Activated naive CD8-positive, alpha-beta T cell (primary cell): Measurements from ENCODE around the gene CTIF.

Experiments
- H3K27ac Mint-ChIP-seq: one replicate; pipeline ENCODE4 v1.8.0; 2021; ENCODE audit warnings: mixed read lengths
- H3K27me3 Mint-ChIP-seq: one replicate; pipeline ENCODE4 v1.8.0; 2021; ENCODE audit warnings: mixed read lengths
- H3K36me3 Mint-ChIP-seq: one replicate; pipeline ENCODE4 v1.8.0; 2021; ENCODE audit warnings: mixed read lengths
- H3K4me1 Mint-ChIP-seq: one replicate; pipeline ENCODE4 v1.8.0; 2021; ENCODE audit warnings: low read depth, mixed read lengths
- H3K4me3 Mint-ChIP-seq: one replicate; pipeline ENCODE4 v1.8.0; 2021; ENCODE audit warnings: mild to moderate bottlenecking, mixed read lengths
- H3K9me3 Mint-ChIP-seq: one replicate; pipeline ENCODE4 v1.8.0; 2021; ENCODE audit warnings: low read depth, mixed read lengths

CTIF gene

GRCh38 chr18:48724939-48725338 is 186.1 kb downstream of the CTIF start:
- peaks cover 2% of the 10 kb centered on the region for H3K36me3 Mint-ChIP-seq
- H3K27me3 Mint-ChIP-seq, result no peaks in the 10 kb centered on the region
- H3K4me1 Mint-ChIP-seq, result no peaks in the 10 kb centered on the region
- no peak overlapping the region for H3K27ac Mint-ChIP-seq
- no peak overlapping the region for H3K4me3 Mint-ChIP-seq
- no peaks in the 10 kb centered on the region for H3K9me3 Mint-ChIP-seq

- Mint-ChIP-seq H3K27me3 (no peaks in the 10 kb centered on the region), H3K9me3 (no peaks in the 10 kb centered on the region), H3K4me3 (no peak overlapping the region), H3K36me3 (peaks cover 2% of the 10 kb centered on the region), H3K4me1 (no peaks in the 10 kb centered on the region), H3K27ac (no peak overlapping the region)
Measured at GRCh38 chr18:48725562-48725961, 186.7 kb downstream of the CTIF start.

- no peaks in the 10 kb centered on the region for H3K27me3 Mint-ChIP-seq
- H3K4me3 Mint-ChIP-seq, result no peak overlapping the region
- H3K9me3 Mint-ChIP-seq, result no peaks in the 10 kb centered on the region
- no peaks in the 10 kb centered on the region for H3K4me1 Mint-ChIP-seq
- H3K36me3 Mint-ChIP-seq, result peaks cover 2% of the 10 kb centered on the region
- no peak overlapping the region for H3K27ac Mint-ChIP-seq
Measured at GRCh38 chr18:48727681-48728080, 188.8 kb downstream of the CTIF start.

- Mint-ChIP-seq H3K36me3 (peaks cover 2% of the 10 kb centered on the region), H3K9me3 (no peaks in the 10 kb centered on the region), H3K27me3 (no peaks in the 10 kb centered on the region), H3K4me3 (no peak overlapping the region), H3K27ac (no peak overlapping the region), H3K4me1 (no peaks in the 10 kb centered on the region)
Measured at GRCh38 chr18:48728204-48728833, 189.5 kb downstream of the CTIF start.

- H3K27me3 Mint-ChIP-seq, result no peaks in the 10 kb centered on the region
- H3K9me3 Mint-ChIP-seq, result no peaks in the 10 kb centered on the region
- peaks cover 2% of the 10 kb centered on the region for H3K36me3 Mint-ChIP-seq
- no peak overlapping the region for H3K4me3 Mint-ChIP-seq
- no peak overlapping the region for H3K27ac Mint-ChIP-seq
- H3K4me1 Mint-ChIP-seq, result no peaks in the 10 kb centered on the region
Measured at GRCh38 chr18:48729404-48729803, 190.6 kb downstream of the CTIF start.

GRCh38 chr18:48730010-48730409 is 191.2 kb downstream of the CTIF start:
- Mint-ChIP-seq H3K9me3 (no peaks in the 10 kb centered on the region), H3K36me3 (peaks cover 2% of the 10 kb centered on the region), H3K4me3 (no peak overlapping the region)

GRCh38 chr18:48732767-48733424 is 194.1 kb downstream of the CTIF start:
- no peaks in the 10 kb centered on the region for H3K27me3 Mint-ChIP-seq
- H3K4me3 Mint-ChIP-seq, result no peak overlapping the region
- no peaks in the 10 kb centered on the region for H3K36me3 Mint-ChIP-seq
- no peaks in the 10 kb centered on the region for H3K9me3 Mint-ChIP-seq
- no peak overlapping the region for H3K27ac Mint-ChIP-seq
- H3K4me1 Mint-ChIP-seq, result no peaks in the 10 kb centered on the region

More at GRCh38 chr18:48730010-48730409, 191.2 kb downstream of the CTIF start:
- Mint-ChIP-seq H3K27ac (no peak overlapping the region), H3K4me1 (no peaks in the 10 kb centered on the region), H3K27me3 (no peaks in the 10 kb centered on the region)

GRCh38 chr18:48733643-48734253 is 194.9 kb downstream of the CTIF start:
- H3K9me3 Mint-ChIP-seq, result no peaks in the 10 kb centered on the region
- H3K36me3 Mint-ChIP-seq, result no peaks in the 10 kb centered on the region
- no peaks in the 10 kb centered on the region for H3K4me1 Mint-ChIP-seq
- no peaks in the 10 kb centered on the region for H3K27me3 Mint-ChIP-seq
- no peak overlapping the region for H3K27ac Mint-ChIP-seq
- H3K4me3 Mint-ChIP-seq, result no peak overlapping the region

GRCh38 chr18:48734460-48734859 is 195.6 kb downstream of the CTIF start:
- no peak overlapping the region for H3K27ac Mint-ChIP-seq
- no peak overlapping the region for H3K4me3 Mint-ChIP-seq
- no peaks in the 10 kb centered on the region for H3K36me3 Mint-ChIP-seq
- H3K27me3 Mint-ChIP-seq, result no peaks in the 10 kb centered on the region
- no peaks in the 10 kb centered on the region for H3K4me1 Mint-ChIP-seq
- H3K9me3 Mint-ChIP-seq, result no peaks in the 10 kb centered on the region

GRCh38 chr18:48735080-48735676 is 196.3 kb downstream of the CTIF start:
- H3K4me3 Mint-ChIP-seq, result no peak overlapping the region
- no peaks in the 10 kb centered on the region for H3K4me1 Mint-ChIP-seq
- H3K36me3 Mint-ChIP-seq, result no peaks in the 10 kb centered on the region
- no peaks in the 10 kb centered on the region for H3K9me3 Mint-ChIP-seq
- H3K27ac Mint-ChIP-seq, result no peak overlapping the region
- no peaks in the 10 kb centered on the region for H3K27me3 Mint-ChIP-seq

GRCh38 chr18:48735681-48736255 is 196.9 kb downstream of the CTIF start:
- Mint-ChIP-seq H3K36me3 (no peaks in the 10 kb centered on the region), H3K4me3 (no peak overlapping the region), H3K9me3 (no peaks in the 10 kb centered on the region), H3K27ac (no peak overlapping the region), H3K4me1 (no peaks in the 10 kb centered on the region), H3K27me3 (no peaks in the 10 kb centered on the region)

GRCh38 chr18:48736321-48737260 is 197.8 kb downstream of the CTIF start:
- Mint-ChIP-seq H3K27me3 (no peaks in the 10 kb centered on the region), H3K4me1 (no peaks in the 10 kb centered on the region), H3K27ac (no peak overlapping the region), H3K36me3 (no peaks in the 10 kb centered on the region), H3K9me3 (no peaks in the 10 kb centered on the region), H3K4me3 (no peak overlapping the region)

- Mint-ChIP-seq H3K27ac (no peak overlapping the region), H3K4me3 (no peak overlapping the region), H3K9me3 (no peaks in the 10 kb centered on the region), H3K36me3 (no peaks in the 10 kb centered on the region), H3K27me3 (no peaks in the 10 kb centered on the region), H3K4me1 (no peaks in the 10 kb centered on the region)
Measured at GRCh38 chr18:48739266-48740067, 200.6 kb downstream of the CTIF start.

GRCh38 chr18:48740068-48740440 is 201.2 kb downstream of the CTIF start:
- Mint-ChIP-seq H3K27ac (no peak overlapping the region), H3K36me3 (no peaks in the 10 kb centered on the region), H3K27me3 (no peaks in the 10 kb centered on the region), H3K4me3 (no peak overlapping the region), H3K4me1 (no peaks in the 10 kb centered on the region), H3K9me3 (no peaks in the 10 kb centered on the region)
